Adrenal gland (tissue), 12 donors: ENCODE data around the gene NTRK1. TPM values are rescaled to one million over a fixed set of nuclear protein-coding genes. Genes with fewer than 3 reads are reported as not detected.

ENCODE experiments used
- DNase-seq, 7 donors: peaks; one replicate each; pipeline ENCODE4 v3.0.0-alpha.2; 2019 to 2020
- H3K27ac ChIP-seq, 5 donors: fragments of 200-600 bp; sonication (generic) in 4 of 5; 1 replicate in 3 of 5; 2 replicates in 2 of 5; pipeline versions ENCODE4 v1.5.1 to v1.8.0; 2016 to 2020; ENCODE audit warnings: mild to moderate bottlenecking in 1 of 5
- H3K27me3 ChIP-seq: fragments of 200-600 bp; 2 replicates; pipeline ENCODE4 v1.8.0; 2021
- H3K36me3 ChIP-seq, 2 donors: fragments of 200-600 bp; replicated peaks in 1 of 2; 1 replicate in 1 of 2; 2 replicates in 1 of 2; pipeline versions ENCODE4 v1.5.1 to v1.8.0; 2018 to 2022
- H3K4me1 ChIP-seq, 2 donors: fragments of 200-600 bp; replicated peaks in 1 of 2; 1 replicate in 1 of 2; 2 replicates in 1 of 2; pipeline versions ENCODE4 v1.5.1 to v1.8.0; 2018 to 2021
- H3K4me3 ChIP-seq, 4 donors: fragments of 200-600 bp; sonication (generic) in 3 of 4; one replicate each; pipeline ENCODE4 v1.5.1; 2016 to 2018
- H3K9me3 ChIP-seq, 3 donors: fragments of 200-600 bp; sonication (generic) in 1 of 3; replicated peaks in 1 of 3; 1 replicate in 2 of 3; 2 replicates in 1 of 3; pipeline versions ENCODE4 v1.5.1 to v1.8.0; 2016 to 2021
- CTCF ChIP-seq, 6 experiments: fragments of 450-650 bp in 4 of 6; fragments of 200-600 bp in 2 of 6; sonication (generic) in 1 of 6; IDR thresholded peaks; 1 replicate in 5 of 6; 2 replicates in 1 of 6; pipeline versions ENCODE4 v1.5.1 to v1.8.0; 2016 to 2021; ENCODE audit warnings: antibody characterized with exemption in 6 of 6, mild to moderate bottlenecking in 2 of 6, moderate library complexity in 1 of 6
- POLR2A ChIP-seq, 2 donors: fragments of 450-650 bp; IDR thresholded peaks; one replicate each; pipeline ENCODE4 v1.6.1; 2017; ENCODE audit warnings: antibody characterized with exemption in 2 of 2, mild to moderate bottlenecking in 2 of 2, moderate library complexity in 1 of 2
- WGBS, 4 donors: extraction: QIAGEN DNeasy Blood & Tissue Kit in 2 of 4; methylation state at CpG; one replicate each; pipeline versions ENCODE4 v1.1.5 to v1.1.7; 2013 to 2017; 5-methylcytosine and 5-hydroxymethylcytosine counted together
- intact Hi-C, 2 donors: fragments of 100-400 bp; cut with DNase I; formaldehyde crosslinking; loops; one replicate each; pipeline versions ENCODE4 v1.14.1 to v1.15.0; 2022 to 2023
- polyA plus RNA-seq, 3 donors: library from polyadenylated mRNA; stranded (reverse); fragments of 200-250 nt in 2 of 3; fragments of 350-450 nt in 1 of 3; fragmentation: Illumina TruSeq in 1 of 3; extraction: RNeasy Lipid Tissue Mini Kit (QIAGEN cat#74804) in 1 of 3; gene quantifications; one replicate each; pipeline ENCODE4 v1.2.3, GENCODE V29; 2013 to 2014
- total RNA-seq, 9 donors: library from RNA; depleted of rRNA in 4 of 9; stranded (reverse); fragments of >200 nt in 4 of 9; fragments of 120-200 nt in 1 of 9; fragmentation: NEBNext Ultra II Directional in 1 of 9; extraction: Animal tissue kit (Norgen Biotek cat#: 25700) in 1 of 9; gene quantifications; one replicate each; pipeline versions ENCODE4 v1.1.0 to v1.2.4, GENCODE V29; 2013 to 2023
- donor health status: healthy with polysubstance abuse.
- donor health status: Bipolar disorder and iron deficiency.
- donor health status: DM: yes; HTN: yes; CAD: no.
- donor health status: DM: no; HTN: no; CAD: no.
- donor health status: DM: no; HTN: no; CAD: no.
- donor health status: DM: yes; HTN: yes; CAD: no.

NTRK1 gene
- total and polyA plus RNA-seq, 12 donors, result 0.26 to 22.6 (median 5.7) TPM; not detected in 1

GRCh38 chr1:156904187-156904959 is 43.7 kb downstream of the NTRK1 start:
- no peaks in the 10 kb centered on the region for H3K27me3 ChIP-seq
- peak overlapping the region in 2 of 5 donors; percentile 26 to 90 for H3K27ac ChIP-seq
- WGBS, 4 donors, result 67 to 70% (median 69%) methylated on average over 13 to 19 of the region's 19 CpGs
- H3K4me3 ChIP-seq, result no peak overlapping the region
- intact Hi-C loops, result no loop called here
- no peaks in the 10 kb centered on the region for H3K36me3 ChIP-seq
- peaks cover 0 to 10% of the 10 kb centered on the region in 2 donors for H3K4me1 ChIP-seq
- DNase-seq, result no peak
- no peak for TF ChIP-seq CTCF (IDR thresholded peaks at IDR 0.05)
- TF ChIP-seq POLR2A (IDR thresholded peaks at IDR 0.05), result no peak
- H3K9me3 ChIP-seq, result no peaks in the 10 kb centered on the region

DNA sequence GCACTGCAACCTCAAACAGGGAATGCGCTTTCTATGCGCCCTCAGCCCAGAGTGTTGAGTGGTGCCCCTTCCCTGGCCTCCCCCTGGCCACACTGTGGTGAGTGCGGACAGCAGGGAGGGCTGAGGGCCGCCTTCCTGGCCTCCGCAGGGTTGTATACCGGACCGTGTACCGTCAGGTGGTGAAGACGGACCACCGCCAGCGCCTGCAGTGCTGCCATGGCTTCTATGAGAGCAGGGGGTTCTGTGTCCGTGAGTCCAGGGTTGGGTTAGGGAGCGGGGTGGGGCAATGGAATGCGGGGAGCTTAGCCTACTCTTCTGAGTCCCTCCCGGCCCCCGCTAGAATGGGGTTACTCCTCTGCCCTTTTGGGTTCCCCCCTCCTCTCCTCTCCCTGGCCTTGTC is 44.5 kb downstream of the NTRK1 start:
- TF ChIP-seq POLR2A (IDR thresholded peaks at IDR 0.05) (no peak), CTCF (IDR thresholded peaks at IDR 0.05) (no peak)
- DNase-seq, result no peak
- no peaks in the 10 kb centered on the region for H3K36me3 ChIP-seq
- intact Hi-C loops, result no loop called here
- peaks cover 0 to 10% of the 10 kb centered on the region in 2 donors for H3K4me1 ChIP-seq
- H3K4me3 ChIP-seq, result no peak overlapping the region
- no peaks in the 10 kb centered on the region for H3K9me3 ChIP-seq
- peak overlapping the region in 1 of 5 donors; percentile 90 for H3K27ac ChIP-seq
- 68 to 83% (median 80%) methylated on average over 5 to 16 of the region's 16 CpGs for WGBS, 4 donors
- H3K27me3 ChIP-seq, result no peaks in the 10 kb centered on the region

DNA sequence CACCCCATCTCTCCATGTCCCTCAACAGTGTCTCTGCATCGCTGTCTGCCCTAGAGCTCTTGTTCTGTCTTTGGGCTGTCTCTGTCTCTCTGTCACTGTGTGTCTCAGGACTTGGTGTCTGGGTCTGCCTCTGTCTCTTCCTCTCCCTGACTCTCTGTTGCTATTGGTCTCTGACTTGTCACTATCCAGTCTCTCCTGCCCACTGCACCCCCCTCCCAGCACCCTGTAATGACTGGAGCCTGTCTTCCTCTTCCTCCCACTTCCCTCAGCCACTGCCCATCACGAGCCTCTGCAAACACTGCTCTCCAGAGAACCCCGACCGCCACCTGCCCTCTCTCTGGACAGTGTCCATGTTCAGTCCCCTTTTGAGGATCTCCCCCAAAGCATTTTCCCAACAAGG is 45.0 kb downstream of the NTRK1 start:
- no peaks in the 10 kb centered on the region for H3K27me3 ChIP-seq

More for the DNA sequence above, 45.0 kb downstream of the NTRK1 start:
- no peak overlapping the region for H3K4me3 ChIP-seq
- intact Hi-C loops, result no loop called here
- peaks cover 0 to 10% of the 10 kb centered on the region in 2 donors for H3K4me1 ChIP-seq
- no peaks in the 10 kb centered on the region for H3K9me3 ChIP-seq
- TF ChIP-seq CTCF (IDR thresholded peaks at IDR 0.05) (no peak), POLR2A (IDR thresholded peaks at IDR 0.05) (no peak)
- WGBS, 4 donors, result 55 to 85% (median 64%) methylated on average over 4 of the region's 4 CpGs
- no peak for DNase-seq
- H3K36me3 ChIP-seq, result no peaks in the 10 kb centered on the region
- peak overlapping the region in 1 of 5 donors; percentile 90 for H3K27ac ChIP-seq
